D341Med (cell line): ENCODE measurements around the gene RPTOR.
"Not testable (repeated sequence)": the region's sequence is repeated elsewhere in the genome, so short reads cannot be mapped to it uniquely, and the experiment has no call there.

Source experiments
- DNase-seq: peaks from one replicate; pipeline ENCODE4 v3.0.0; 2012; ENCODE audit warnings: low spot score

Gene RPTOR

DNA sequence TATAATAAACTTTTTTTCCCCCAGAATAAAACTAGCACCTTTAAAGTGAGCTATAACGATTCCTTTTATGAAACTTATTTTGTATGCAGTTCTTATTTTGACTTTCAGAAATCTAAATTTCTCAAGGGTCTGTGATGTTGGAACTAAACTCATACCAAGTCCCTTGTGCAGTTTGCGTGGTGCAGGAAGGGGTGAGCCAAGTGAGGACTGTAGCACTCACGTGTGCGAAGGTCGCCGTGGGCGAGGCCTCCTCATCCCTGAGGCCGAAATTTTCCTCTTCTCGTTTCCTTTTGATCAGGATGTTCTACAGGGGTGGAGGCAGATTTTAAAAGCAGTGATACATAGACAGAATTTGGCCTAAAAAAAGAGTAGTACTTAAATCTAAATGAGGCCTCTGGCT, 73.7 kb downstream of the RPTOR start:
- no peak for DNase-seq

DNA sequence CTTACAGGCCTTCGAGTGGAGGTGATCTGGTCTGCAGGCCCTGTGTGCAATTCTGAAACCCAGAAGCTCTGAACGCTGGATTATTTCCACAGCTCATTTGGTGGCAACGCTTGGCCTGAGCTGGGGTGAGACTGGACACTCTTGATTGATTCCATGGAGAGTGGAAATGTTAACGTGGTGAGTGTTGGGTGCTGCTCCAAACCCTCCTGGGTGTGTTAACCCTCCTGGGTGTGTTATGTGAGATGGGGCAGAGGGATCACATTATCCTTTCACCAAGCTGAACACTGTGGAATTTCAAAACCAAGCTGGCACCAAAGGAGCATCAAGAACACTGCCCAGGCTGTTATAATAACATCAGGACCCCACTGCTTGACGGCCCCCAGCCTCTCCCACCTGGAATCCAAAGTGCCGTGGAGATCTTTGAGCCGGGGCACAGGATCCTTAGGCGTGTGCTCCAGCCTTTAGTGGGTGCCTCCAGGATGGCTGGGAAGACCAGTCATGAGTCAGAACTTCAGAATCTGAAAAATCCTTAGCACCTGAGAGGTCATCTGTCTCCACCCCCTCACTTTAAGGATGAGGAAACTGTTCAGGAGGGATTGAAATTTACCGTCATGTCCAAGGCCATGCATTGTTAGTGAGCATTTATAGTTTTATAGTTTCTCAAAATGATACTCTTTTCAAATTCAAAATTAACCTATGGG, 75.0 kb downstream of the RPTOR start:
- no peak for DNase-seq

DNA sequence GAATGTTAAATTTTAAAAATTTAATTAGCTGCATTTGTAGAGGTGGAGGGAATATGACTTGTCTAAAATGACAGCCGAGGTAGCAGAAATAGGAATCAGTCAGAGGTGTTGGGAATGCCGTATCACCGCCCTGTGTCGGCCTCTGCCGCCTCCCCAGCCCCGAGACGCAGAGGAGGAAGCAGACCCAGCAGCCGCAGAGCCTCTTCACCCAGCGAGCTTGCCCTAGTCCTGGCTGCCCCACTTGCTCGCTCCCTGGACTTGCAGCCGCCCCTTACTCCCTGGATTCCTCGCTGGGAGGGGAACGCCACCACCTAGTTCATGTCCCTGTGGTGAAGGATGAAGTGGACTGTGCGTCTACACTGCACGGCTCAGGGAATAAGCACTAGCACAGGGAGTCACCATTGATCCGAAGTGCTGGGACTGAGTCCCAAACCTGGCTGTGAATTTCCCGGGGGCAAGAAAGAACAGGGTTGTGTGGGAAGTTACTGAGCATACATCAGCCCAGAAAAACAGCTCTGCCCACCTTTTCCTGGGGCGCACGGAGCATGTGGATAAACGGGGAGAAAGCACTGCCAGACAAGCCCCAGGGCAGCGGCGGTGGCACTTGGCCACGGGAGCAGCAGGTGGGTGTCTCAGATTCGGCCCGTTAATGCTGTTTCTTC, 76.8 kb downstream of the RPTOR start:
- DNase-seq, result no peak

DNA sequence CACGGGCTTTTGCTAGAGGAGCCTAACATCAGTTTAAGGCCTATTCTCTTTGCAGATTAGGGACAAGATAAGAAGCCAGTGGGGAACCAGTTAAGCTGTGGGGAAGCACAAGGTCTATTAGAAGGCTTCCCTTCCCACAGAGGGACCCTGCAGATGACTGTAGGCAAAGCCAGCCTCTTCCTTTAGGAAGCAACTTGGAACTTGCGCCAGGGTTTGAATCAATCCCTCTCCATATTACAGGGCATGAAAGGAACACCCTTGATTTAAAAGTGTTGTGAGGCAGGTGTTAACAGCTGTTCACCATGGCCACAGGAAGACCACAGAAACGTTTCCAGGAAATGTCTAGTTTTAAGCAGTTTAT, 77.3 kb downstream of the RPTOR start:
- DNase-seq, result peak; percentile 57

DNA sequence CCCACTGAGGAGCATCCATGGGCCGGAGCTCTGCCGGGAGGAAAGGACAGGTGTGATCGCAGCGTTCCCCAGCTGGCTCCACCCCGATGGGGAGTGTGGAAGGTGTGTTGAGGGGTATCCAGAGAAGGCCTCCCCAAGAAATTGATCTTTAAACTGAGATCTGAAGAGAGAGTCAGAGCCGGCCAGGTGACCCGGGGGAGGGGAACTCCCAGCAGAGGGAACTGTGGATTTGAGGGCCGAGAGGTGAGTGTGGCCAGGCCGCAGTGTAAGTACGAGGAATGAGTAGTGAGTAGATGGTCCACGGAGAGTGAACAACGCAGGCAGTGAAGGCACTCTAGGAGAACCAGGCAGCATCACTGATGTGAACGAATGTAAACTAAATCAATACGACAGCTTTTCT, 80.2 kb downstream of the RPTOR start:
- no peak for DNase-seq

DNA sequence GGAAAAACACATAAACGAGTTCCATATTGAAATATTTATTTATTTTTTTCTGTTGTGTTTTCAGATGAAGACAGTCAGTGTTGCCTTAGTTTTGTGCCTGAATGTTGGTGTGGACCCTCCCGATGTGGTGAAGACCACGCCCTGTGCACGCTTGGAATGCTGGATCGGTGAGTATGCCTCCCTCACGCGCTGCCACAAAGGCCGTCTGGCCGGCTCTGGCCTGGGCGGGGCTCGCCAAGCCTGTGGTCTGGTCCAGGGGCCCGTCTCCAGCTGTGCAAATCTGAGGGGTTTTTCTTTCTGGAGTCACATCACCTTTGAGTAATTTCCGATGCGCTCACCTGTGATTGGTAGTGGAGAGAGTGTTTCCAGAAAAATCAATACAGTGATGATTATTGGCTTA, 81.0 kb downstream of the RPTOR start:
- no peak for DNase-seq

DNA sequence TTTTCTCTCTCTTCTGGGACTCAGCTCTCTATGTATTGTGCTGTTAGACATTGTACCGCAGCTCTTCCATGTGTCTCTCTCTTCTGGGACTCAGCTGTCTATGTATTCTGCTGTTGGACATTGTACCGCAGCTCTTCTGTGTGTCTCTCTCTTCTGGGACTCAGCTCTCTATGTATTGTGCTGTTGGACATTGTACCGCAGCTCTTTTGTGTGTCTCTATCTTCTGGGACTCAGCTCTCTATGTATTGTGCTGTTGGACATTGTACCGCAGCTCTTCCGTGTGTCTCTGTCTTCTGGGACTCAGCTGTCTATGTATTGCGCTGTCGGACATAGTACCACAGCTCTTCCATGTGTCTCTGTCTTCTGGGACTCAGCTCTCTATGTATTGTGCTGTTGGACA, 84.2 kb downstream of the RPTOR start:
- not testable (repeated sequence) for DNase-seq

DNA sequence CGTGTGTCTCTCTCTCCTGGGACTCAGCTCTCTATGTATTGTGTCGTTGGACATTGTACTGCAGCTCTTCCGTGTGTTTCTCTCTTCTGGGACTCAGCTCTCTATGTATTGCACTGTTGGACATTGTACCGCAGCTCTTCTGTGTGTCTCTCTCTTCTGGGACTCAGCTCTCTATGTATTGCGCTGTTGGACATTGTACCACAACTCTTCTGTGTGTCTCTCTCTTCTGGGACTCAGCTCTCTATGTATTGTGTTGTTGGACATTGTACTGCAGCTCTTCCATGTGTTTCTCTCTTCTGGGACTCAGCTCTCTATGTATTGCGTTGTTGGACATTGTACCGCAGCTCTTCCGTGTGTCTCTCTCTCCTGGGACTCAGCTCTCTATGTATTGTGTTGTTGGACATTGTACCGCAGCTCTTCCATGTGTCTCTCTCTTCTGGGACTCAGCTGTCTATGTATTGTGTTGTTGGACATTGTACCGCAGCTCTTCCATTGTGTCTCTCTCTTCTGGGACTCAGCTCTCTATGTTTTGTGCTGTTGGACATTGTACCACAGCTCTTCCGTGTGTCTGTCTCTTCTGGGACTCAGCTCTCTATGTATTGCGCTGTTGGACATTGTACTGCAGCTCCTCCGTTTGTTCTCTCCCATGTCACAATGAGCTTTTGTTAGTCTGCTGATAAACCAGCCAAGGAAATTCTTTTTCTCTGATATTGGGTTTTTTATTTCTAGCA, 84.8 kb downstream of the RPTOR start:
- no peak for DNase-seq

DNA sequence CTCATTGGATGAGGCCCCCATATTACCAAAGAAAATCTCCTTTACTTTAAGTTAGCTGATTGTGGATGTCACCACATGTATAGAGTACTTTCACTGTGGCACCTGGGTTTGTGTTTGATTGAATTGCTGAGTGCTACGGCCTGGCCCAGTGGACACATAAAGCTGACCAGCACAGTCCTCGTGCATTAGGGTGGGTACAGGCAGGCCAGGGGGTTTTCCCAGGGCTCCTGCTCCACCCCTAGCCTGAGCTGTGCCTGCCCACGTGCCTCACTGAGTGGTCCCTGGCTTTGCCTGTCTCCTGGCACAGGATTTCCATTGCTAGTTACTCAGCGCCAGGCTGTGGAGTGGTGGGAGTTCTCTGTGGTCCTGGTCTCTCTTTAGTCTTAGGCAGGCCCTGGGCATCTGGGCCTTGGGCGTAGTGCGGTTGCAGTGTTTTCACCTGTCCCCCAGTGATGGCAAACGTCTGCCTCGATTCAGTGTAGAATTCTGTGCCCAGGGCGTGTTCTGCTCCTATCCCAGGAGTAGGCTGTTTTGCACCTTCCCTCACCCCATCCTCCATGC, 86.0 kb downstream of the RPTOR start:
- no peak for DNase-seq

DNA sequence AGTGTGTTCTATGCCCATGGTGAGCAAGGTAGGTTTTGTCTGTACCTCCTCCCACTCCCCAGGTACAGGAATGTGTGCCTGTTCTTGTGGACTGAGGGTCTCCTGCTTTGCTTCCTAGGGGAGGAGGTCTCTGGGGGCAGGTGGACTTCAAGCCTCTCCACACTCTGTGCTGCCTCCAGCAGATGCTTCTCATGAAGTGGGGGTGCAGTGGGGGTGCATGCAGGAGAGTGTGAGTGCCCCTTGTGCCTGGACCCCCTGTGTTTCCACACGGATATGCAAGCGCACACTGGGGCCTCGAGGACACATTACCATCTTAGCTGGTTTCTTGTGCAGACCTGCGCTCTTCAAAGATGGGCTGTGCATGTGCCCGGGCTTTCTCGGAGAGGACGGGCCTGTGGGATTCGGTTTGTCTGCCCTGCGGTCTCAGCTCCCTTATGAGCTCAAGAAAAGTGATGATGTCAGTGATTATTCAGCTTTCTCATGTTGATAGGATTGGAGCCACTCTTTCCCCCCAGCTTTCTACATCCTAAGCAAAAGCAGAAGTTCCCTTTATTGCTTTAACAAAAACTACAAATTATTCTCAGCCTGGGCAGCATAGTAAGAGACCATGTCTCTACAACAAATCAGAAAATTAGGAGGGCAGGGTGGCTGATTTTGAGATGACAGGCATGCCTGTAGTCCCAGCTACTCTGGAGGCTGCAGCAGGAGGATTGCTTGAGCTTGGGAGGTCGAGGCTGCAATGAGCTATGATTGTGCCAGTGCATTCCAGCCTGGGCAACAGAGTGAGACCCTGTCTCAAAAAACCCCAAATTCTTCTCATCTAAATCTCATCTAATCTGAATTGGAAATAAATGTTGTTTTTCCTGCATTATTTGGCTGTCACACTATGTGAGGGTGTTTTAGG, 86.8 kb downstream of the RPTOR start:
- no peak for DNase-seq

DNA sequence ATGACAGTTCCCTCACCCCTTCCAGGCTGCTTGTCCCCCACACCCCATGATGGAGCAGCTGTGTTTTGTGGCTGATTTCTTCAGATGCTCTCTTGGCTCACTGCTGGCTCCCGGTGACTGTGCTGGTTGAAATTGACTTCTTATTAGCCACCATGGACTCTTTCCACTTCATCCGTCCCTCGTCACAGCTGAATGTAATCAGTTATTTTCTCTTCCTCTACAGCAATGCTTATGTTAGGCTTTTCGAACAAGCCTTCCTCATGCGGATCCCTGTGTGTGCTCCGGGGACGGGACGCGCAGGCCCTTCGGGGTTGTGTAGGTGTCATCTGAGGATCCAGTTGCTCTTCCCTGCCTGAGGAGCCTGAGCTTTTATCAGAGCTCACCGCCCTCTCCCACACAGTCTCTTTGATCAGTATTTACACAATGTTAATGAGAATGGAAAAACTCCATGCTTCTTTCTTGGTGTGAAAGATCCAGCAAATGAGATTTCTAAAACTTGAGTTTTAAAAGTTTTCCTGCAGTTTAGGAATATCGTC, 87.5 kb downstream of the RPTOR start:
- DNase-seq, result no peak

DNA sequence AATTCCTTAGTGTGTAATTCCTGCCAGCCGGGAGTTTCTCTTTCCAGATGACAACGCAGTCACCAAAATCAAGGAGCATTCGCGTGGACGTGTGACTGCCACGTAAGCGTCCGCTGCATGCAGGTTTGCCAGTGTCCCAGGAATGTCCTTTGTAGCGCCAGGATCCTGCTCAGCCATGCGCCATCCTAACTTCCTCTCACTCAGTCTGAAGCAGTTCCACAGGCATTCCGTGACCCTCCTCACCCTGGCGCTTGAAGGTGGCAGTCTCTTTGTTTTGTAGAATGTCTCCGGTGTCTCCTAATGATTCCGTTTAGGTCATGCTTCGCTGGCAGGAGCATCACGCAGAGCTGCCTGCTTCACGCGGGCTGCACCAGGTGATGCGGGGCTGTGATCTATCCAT, 88.6 kb downstream of the RPTOR start:
- no peak for DNase-seq

DNA sequence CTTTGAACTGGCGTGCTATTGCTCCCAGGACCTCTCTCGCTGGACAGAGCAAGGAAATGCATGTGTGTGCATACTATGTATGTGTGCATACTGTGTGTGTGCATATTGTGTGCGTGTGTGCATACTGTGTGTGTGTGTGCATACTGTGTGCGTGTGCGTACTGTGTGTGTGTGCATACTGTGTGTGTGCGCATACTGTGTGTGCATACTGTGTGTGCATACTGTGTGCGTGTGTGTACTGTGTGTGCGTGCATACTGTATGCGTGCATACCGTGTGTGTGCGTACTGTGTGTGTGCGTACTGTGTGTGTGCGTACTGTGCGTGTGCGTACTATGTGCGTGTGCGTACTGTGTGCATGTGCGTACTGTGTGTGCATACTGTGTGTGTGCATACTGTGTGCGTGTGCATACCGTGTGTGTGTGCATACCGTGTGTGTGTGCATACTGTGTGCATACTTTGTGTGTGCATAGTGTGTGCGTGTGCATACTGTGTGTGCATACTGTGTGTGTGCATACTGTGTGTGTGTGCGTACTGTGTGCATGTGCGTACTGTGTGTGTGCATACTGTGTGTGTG, 89.4 kb downstream of the RPTOR start:
- no peak for DNase-seq

DNA sequence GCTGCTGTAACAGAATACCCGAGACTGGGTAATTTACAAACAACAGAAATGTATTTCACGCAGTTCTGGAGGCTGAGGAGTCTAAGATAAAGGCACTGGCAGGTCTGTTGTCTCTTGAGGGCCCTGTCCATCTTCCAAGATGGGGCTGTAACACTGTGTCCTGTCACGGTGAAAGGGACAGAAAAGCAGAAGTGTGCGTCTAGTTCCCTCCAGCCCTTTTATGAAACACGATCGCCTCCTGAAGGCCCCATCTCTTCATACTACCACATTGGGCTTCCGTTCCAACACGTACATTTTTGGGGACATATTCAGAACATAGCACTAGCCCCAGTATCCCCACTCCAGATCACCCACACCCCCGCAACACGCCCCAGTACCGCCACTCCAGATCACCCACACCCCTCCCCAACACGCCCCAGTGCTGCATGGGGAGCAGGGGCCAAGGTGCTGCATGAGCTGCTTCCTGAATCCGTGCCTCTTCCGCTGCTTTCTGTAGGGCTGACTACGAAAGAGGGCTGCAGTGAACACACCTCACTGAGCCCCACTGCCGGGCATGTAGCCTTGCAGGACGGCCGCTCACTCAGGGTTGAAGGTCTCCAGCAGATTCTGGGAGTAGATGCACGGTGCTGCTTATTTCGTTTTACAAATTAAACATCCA, 91.9 kb downstream of the RPTOR start:
- DNase-seq, result peak; percentile 45

DNA sequence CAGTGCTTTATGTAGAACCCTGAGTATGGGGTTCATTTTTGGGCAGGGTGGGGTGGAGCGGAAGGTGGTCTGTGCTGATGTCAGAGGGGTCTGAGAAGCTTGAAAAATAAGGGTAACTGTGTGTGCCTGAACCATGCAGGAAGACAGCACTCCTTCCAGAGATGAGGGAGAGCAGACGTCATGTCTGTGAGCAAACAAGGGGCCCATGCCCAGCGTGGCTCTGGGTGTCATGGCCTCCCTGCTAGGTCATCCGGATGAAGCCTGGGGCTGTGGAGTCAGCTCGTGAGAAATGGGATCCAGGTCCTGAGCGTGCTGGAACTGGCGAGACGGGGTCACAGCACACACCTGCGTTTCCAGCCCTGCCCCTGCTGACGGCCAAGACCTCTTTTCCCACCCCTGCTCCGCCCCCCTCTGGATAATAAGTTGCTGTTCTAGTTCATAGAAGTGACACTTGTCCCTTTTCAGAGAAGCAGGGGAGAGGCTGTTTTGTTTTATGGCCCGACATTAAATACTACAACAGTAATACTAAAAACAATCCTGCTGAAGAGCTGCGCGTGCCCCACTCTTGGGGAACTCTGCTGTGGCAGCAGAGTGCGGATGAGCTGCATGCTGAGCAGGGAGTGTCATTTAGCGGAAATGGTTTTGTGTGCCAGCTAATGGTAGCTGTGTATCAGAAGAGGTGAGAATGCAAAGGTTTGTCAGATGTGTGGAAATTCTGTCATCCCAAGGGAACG, 92.6 kb downstream of the RPTOR start:
- peak; percentile 55 for DNase-seq

DNA sequence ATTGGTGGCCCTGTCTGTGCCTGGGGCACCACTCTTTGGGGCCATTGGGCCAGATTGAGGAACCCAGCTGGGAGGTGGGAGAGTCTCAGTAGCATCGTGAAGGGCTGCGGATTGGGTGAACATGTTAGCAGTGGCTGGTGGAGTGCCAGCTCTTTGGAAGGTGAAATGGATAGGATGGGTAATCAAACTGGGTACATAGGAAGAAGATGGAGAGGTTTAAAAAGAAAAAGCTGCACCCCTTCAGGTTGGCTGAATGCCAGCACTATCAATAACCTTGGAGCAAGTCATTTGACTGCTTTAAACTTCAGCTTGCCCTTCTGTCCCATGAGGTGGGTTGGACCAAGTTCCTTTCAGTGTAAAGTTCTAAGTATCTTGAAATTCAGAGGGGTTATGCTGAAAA, 95.0 kb downstream of the RPTOR start:
- no peak for DNase-seq

DNA sequence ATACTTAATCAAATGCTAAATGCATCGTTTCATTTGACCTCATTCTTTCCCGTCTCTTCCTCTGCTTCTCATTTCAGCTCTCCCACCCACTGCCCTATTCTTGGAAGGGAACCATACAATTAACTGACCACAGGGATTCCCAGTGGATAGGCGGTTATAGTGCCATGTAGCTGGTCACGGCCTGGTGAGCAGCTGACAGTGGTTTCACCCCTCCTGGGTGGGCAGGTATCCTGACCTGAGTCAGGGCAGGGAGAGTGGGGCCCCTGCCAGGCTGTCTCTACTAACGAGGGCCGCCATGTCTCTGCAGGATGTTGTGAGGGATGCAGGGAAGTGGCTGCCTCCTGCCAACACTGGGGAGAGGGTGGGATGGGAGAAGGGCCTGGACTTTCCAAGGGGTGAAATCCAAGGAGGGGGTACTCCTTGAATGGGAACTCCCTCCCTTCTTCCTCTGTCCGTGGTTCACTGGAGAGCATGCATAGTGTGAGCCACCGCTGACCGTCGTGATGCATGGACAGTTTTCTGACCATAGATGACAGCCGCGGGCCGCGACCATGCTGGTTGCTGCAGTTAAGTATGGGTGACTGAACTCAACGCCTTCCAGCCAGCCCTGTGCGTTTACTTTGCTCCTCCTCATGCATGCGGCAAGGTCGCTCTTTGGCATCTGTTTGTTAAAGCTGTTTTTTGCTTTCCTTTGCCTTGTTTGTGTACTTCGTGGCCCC, 95.9 kb downstream of the RPTOR start:
- DNase-seq, result no peak

DNA sequence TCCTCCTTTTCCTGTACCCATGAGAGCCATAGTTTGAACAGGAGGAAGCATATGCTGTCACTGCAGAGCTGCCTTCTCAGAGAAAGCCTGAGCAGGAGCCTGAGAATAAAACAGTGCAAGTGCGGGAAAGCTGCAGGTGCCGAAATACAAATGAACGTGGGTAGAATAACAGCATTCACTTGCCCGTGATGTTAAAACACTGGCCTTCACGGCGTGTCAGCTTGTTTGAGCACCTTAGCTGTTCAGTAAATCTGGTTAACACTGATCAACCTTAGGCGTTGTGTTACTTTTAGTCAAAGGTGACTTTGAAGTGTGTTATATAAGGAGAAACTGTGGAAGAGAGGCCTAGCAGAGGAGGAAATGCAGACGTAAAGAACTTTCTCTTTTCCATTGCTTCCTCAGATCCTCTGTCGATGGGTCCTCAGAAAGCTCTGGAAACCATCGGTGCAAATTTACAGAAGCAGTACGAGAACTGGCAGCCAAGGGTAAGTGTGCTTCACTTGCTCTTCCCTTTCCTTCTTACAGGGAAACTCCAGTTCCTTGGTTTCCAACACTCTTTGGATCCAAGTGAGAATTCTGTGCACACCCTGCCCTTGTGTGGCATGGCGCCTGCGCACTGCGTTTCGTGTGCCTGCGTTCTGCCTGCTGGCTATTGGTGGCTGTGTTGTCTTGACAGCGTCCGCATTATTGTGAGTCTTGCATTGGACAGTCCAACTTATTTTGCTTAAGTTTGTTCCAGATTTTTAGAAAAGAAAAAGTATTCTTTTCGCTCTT, 98.9 kb downstream of the RPTOR start:
- DNase-seq, result no peak

DNA sequence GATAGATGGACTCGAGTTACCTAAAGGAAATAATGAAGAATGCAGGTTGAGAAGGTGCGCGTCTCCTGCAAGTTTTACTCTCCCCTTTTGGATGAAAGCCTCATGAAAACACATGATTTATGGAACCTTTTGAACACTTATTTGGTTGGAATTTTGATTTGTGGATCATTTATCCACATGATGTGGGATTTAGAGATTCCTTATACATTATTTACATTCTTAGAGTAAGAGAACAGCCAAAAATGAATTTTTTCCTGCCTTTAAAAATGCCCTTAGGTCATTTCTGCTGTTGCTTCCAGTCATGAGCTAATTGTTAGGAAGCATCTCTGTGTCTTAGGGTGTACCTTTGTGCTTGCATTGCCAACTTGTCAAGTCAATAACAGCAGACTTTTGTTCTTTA, 99.9 kb downstream of the RPTOR start:
- DNase-seq, result no peak
